GM19023 (cell line): ENCODE data around the gene MGAT4B.
"Not testable (repeated sequence)": the region's sequence is repeated elsewhere in the genome, so short reads cannot be mapped to it uniquely, and the experiment has no call there.

ENCODE experiments used
- ATAC-seq: cut with Tn5 transposase; IDR thresholded peaks from one replicate; pipeline ENCODE4 v1.9.1; 2021; ENCODE audit warnings: mild to moderate bottlenecking, moderate library complexity; ENCODE audit not compliant: unreplicated experiment

MGAT4B gene

GRCh38 chr5:179806250-179807048 lies at the start of gene MGAT4B:
Gene MGAT4B, minus strand, starts transcription at chr5:179806866. Its CDS starts 283 bp downstream, at chr5:179806583.
- ATAC-seq = peak; percentile 74

DNA sequence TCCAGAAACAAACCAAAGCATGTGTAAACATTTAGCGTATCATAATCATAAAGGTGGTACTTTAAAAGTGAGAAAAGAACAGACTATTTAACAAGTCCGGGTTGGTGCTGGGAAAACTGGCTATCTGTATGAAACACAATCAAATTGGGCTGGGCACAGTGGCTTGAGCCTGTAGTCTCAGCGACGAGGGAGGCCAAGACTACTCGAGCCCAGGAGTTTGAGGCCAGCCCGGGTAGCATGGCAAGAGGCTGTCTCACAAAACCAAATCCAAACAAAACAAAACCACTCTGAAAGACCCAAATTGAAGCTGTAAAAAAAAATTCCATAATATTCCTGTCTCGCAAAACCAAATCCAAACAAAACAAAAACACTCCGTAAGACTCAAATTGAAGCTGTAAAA lies 47.7 kb upstream of the MGAT4B start:
- no peak for ATAC-seq

- ATAC-seq = peak; percentile 74
Observed at GRCh38 chr5:179852993-179853547, 46.4 kb upstream of the MGAT4B start.

DNA sequence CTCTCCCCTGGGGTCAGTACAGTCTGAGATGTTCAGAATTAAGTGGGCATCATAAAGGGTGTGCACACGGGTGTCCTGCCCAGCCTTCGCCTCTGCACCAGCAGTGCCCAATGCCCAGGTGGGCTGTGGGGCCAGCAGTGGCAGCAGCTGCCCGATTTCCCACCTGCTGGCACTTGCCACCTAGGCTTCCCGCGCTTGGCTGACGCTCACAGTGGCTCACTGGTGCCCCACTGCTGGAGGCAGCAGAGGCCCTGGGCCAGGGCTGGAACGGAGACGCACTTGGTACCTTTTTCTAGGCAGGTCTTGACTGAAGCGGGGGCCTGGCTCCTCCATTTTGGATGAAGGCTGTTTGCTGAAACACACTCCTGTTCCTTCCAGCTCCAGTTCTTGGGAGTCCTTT lies 35.0 kb upstream of the MGAT4B start:
- no peak for ATAC-seq

DNA sequence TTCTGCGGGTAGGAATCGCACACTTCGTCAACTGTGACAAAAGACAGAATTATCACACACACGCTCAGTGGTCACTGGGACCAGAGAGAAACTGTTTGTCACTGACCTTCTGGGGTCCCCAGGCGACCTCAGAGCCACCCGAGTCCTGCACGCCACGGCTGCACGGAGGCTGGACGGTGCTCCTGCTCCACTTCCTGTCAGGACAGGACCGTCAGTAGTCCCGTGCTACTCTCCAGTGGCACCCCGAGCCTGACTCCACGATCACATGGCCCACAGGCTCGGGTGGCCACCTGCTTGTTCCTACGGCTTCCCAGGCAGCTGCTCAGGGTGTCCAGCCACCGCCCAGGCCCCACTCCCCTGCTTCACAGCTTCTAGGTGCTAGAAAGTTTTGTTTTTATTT lies 34.1 kb upstream of the MGAT4B start:
- no peak for ATAC-seq

DNA sequence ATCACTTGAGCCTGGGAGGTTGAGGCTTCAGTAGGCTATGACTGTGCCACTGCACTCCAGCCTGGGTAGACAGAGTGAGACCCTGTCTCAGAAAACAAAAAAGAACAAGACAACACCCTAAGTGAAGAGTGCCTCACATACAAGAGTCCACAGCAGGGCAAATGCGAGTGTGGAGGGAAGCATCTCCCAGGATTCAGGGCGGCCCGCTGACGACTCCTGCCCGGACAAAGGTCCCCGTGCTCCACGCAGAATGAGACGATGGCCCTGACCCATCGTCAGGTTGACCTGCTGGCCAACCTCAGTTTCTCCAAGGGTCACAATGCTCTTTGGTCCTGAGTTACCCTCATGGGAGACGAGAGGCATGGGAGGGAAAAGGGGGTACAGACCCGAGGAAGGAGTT lies 33.7 kb upstream of the MGAT4B start:
- ATAC-seq = no peak

DNA sequence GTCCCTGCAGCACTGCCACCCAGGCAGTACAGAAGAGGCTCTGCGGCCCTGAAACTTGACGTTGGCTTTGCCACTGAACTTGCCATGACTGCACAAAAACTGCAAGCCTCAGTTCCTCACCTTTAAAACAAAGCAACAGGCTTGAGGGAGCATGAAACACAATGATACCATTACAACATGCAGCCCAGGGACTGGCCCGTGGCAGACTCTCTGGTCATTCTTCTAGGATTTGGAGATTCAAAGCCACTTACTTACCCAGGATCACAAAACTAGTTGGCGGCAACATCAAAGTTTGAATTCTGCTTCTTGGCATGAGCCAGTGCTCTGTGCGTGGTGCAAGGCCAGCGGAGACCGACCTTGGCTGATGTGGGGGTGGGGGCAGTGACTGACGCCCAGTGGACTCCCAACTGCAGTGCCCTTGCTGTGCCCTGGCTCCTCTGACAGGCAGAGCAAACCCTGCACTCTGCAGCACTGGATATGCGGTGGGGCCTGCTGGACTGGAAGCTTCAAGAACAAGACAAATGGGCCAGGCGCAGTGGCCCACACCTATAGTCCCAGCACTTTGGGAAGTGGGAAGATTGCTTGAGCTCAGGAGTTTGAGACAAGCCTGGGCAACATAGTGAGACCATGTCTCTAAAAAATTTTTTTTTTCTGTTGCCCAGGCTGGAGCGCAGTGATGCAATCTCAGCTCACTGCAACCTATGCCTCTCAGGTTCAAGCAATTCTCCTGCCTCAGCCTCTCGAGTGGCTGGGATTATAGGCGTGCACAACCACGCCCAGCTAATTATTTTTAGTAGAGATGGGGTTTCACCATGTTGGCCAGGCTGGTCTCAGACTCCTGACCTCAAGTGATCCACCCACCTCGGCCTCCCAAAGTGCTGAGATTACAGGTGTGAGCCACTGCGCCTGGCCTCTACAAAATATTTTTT lies 32.9 kb upstream of the MGAT4B start:
- no peak for ATAC-seq

GRCh38 chr5:179837076-179838011 lies 30.7 kb upstream of the MGAT4B start:
- no peak for ATAC-seq

DNA sequence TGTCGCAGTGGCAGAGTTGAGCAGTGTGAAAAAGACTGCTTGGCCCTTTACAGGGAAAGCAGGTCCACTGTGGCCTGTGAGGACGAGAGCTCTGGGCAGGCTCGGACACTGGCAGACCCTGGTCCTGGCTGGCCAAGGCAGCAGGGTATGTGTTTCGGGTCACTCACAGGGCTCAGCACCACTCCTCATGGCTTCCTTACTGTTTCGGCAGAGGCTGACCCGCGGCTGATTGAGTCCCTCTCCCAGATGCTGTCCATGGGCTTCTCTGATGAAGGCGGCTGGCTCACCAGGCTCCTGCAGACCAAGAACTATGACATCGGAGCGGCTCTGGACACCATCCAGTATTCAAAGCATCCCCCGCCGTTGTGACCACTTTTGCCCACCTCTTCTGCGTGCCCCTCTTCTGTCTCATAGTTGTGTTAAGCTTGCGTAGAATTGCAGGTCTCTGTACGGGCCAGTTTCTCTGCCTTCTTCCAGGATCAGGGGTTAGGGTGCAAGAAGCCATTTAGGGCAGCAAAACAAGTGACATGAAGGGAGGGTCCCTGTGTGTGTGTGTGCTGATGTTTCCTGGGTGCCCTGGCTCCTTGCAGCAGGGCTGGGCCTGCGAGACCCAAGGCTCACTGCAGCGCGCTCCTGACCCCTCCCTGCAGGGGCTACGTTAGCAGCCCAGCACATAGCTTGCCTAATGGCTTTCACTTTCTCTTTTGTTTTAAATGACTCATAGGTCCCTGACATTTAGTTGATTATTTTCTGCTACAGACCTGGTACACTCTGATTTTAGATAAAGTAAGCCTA lies 29.8 kb upstream of the MGAT4B start:
- no peak for ATAC-seq

- ATAC-seq = not testable (repeated sequence)
Observed at GRCh38 chr5:179834871-179835270, 28.2 kb upstream of the MGAT4B start.

DNA sequence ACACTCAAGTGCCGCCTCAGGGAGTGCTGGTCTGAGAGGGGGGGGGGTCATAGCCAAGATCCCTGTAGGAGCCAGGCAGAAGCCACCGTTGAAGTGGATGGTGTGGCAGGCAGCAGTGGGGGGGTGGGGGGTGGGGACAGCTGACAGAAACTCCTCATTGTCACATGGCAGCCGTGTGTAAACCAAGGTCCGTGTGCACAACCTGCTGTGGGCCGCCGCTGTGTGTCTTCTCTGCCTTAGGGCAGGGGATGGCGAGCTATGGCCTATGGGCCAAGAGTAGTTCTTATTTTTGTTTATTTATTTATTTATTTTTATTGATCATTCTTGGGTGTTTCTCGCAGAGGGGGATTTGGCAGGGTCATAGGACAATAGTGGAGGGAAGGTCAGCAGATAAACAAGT lies 27.5 kb upstream of the MGAT4B start:
- ATAC-seq = no peak

GRCh38 chr5:179833709-179834070 lies 27.0 kb upstream of the MGAT4B start:
- no peak for ATAC-seq

- no peak for ATAC-seq
Observed at GRCh38 chr5:179833056-179833708, 26.5 kb upstream of the MGAT4B start.

DNA sequence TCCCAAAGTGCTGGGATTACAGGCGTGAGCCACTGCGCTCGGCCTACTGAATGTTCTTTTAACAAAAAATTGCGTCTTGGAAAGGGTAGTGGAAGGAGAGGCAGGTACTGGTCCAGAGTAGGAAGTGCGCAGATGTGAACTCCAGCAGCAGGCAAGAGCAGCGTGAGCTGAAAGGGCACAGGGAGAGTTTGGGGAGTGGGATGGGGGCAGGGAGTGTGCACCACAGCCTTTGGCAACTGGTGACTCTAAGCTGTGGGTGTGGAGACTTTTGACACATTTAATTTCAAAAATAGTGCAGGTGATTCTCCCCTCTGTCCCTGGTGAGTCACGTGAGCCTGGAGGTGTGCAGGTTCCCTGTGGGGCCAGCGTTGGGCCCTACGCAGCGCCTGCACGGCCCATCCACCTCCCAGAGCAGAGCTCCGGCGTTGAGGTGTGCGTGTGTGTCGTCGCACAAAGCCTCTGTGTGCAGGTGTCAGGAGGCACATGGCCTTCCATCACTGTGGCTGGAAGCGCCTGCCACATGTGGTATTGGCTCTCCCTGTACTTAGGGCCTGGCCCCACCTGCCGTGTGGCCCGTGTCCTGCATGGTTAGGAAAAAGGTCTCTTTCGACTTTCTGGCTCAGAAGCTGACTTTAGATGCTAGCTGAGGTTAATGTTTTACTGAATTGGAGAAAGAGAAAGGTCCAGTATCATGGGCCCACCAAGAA lies 25.5 kb upstream of the MGAT4B start:
- no peak for ATAC-seq

GRCh38 chr5:179830818-179831468 lies 24.3 kb upstream of the MGAT4B start:
- no peak for ATAC-seq

- no peak for ATAC-seq
Observed at GRCh38 chr5:179829732-179830435, 23.2 kb upstream of the MGAT4B start.

GRCh38 chr5:179828756-179829421 lies 22.2 kb upstream of the MGAT4B start:
- ATAC-seq = no peak
